ENCODE measurements around the gene NGEF. TPM values are rescaled to one million over a fixed set of nuclear protein-coding genes. Genes with fewer than 3 reads are reported as not detected.

Gene NGEF
- total and polyA plus RNA-seq, 10 of the 15 experiments (the other 5 are each of a cell fraction or from before 2014, with no cell fraction given), result 0.12 TPM; not detected in 9

GRCh38 chr2:232894746-232895145 lies 118.3 kb downstream of the NGEF start (continued):
- TF ChIP-seq IKZF1 (conservative IDR thresholded peaks at IDR 0.05), result no peak

- no peak overlapping the region for H3K9ac ChIP-seq (ENCODE audit: control insufficient read depth, insufficient read depth, low read length)
- in situ Hi-C loops (cut with MboI), result no loop called here
- SMC1A ChIA-PET (ENCODE audit: uncharacterized antibody, unreplicated experiment), result no interaction called here
- H3K79me2 ChIP-seq (ENCODE audit: control insufficient read depth, insufficient read depth, low read length), result no peaks in the 10 kb centered on the region
- no peaks in the 10 kb centered on the region for H3K9me3 ChIP-seq (replicated peaks; ENCODE audit: control insufficient read depth, insufficient read depth, low read length)
- H4K20me1 ChIP-seq (ENCODE audit: control insufficient read depth, insufficient read depth), result no peaks in the 10 kb centered on the region
- intact Hi-C loops (cut with micrococcal nuclease; ENCODE audit: unreplicated experiment), result no loop called here
- TF ChIP-seq ATF3 (IDR thresholded peaks at IDR 0.05; ENCODE audit: borderline replicate concordance, extremely low read depth, low read depth, low read length) (no peak), MEF2A (IDR thresholded peaks at IDR 0.05; ENCODE audit: insufficient read depth, low read depth, low read length) (no peak), IRF4 (IDR thresholded peaks at IDR 0.05; ENCODE audit: low read depth, low read length) (no peak), CREB1 (IDR thresholded peaks at IDR 0.05; ENCODE audit: low read depth) (no peak), DPF2 (IDR thresholded peaks at IDR 0.05) (no peak), PKNOX1 (IDR thresholded peaks at IDR 0.05) (no peak), RAD21 (IDR thresholded peaks at IDR 0.05; ENCODE audit: insufficient read depth, low read depth, low read length) (no peak)
- 55% methylated on average over 9 of the region's 9 CpGs for WGBS (ENCODE audit: insufficient coverage, insufficient replicate concordance, low lambda C conversion rate, missing lambda C conversion rate)
- FAIRE-seq (no peak), DNase-seq (ENCODE audit: low read depth, low spot score) (no peak), ATAC-seq (no peak)
- POLR2A ChIA-PET, result no interaction called here
- CTCF ChIA-PET, result no interaction called here
- no peaks in the 10 kb centered on the region for H3K36me3 ChIP-seq (ENCODE audit: control insufficient read depth in 2 of 2, insufficient read depth in 2 of 2, low read length in 1 of 2)
- H3K27me3 ChIP-seq (replicated peaks in 1 of 2; ENCODE audit: control insufficient read depth in 2 of 2, insufficient read depth in 2 of 2, low read length in 1 of 2), result no peaks in the 10 kb centered on the region
- no peak overlapping the region for H3K4me3 ChIP-seq
- H3K27ac ChIP-seq (ENCODE audit: control insufficient read depth, insufficient read depth), result no peak overlapping the region
- H2AFZ ChIP-seq (ENCODE audit: control insufficient read depth, low read depth, low read length), result no peak overlapping the region
- BruUV-seq (replicated peaks), result no TSS peak
- RAD21 ChIA-PET (ENCODE audit: unreplicated experiment), result no interaction called here
- H3K4me2 ChIP-seq (ENCODE audit: control insufficient read depth, insufficient read depth), result no peak overlapping the region
- no peaks in the 10 kb centered on the region for H3K4me1 ChIP-seq (ENCODE audit: control insufficient read depth, insufficient read depth, low read length)
These were observed 118.8 kb downstream of the NGEF start for GRCh38 chr2:232894251-232894650.
